Glutamatergic neuron (in vitro differentiated cells): ENCODE measurements around the gene KRT6C. TPM values are rescaled to one million over a fixed set of nuclear protein-coding genes. Genes with fewer than 3 reads are reported as not detected.
"Not testable (repeated sequence)": the region's sequence is repeated elsewhere in the genome, so short reads cannot be mapped to it uniquely, and the experiment has no call there.

Experiments
- DNase-seq: peaks from one replicate; pipeline ENCODE4 v3.0.0; 2022
- H3K27ac Mint-ChIP-seq: one replicate; pipeline ENCODE4 v1.8.0; 2020; ENCODE audit warnings: mild to moderate bottlenecking, mixed read lengths, inconsistent platforms; ENCODE audit not compliant: unreplicated experiment
- H3K27me3 Mint-ChIP-seq: one replicate; pipeline ENCODE4 v1.8.0; 2020; ENCODE audit warnings: mild to moderate bottlenecking, moderate library complexity, mixed read lengths, inconsistent platforms; ENCODE audit not compliant: unreplicated experiment
- H3K36me3 Mint-ChIP-seq: one replicate; pipeline ENCODE4 v1.8.0; 2020; ENCODE audit warnings: mild to moderate bottlenecking, mixed read lengths, inconsistent platforms; ENCODE audit not compliant: unreplicated experiment
- H3K4me1 Mint-ChIP-seq: one replicate; pipeline ENCODE4 v1.8.0; 2020; ENCODE audit warnings: mild to moderate bottlenecking, low read depth, mixed read lengths, inconsistent platforms; ENCODE audit not compliant: unreplicated experiment
- H3K4me3 Mint-ChIP-seq: one replicate; pipeline ENCODE4 v1.8.0; 2020; ENCODE audit warnings: mild to moderate bottlenecking, mixed read lengths, inconsistent platforms; ENCODE audit not compliant: unreplicated experiment
- H3K9me3 Mint-ChIP-seq: one replicate; pipeline ENCODE4 v1.8.0; 2020; ENCODE audit warnings: mild to moderate bottlenecking, moderate library complexity, mixed read lengths, inconsistent platforms; ENCODE audit not compliant: unreplicated experiment
- total RNA-seq: library from RNA; stranded (reverse); fragmentation: NEBNext Ultra II Directional; extraction: Animal tissue kit (Norgen Biotek cat#: 25700); gene quantifications from one replicate; pipeline ENCODE4 v1.2.1, GENCODE V29; 2021; ENCODE audit not compliant: unreplicated experiment
- TF ChIP-seq, protein P1 (sequence below): fragments of 200-600 bp; sonication (generic); IDR thresholded peaks from one replicate; pipeline ENCODE4 v1.5.0; 2021; ENCODE audit not compliant: partially characterized antibody, unreplicated experiment

Gene KRT6C
- total RNA-seq, 1 donor from 2014 or later, result not detected

DNA sequence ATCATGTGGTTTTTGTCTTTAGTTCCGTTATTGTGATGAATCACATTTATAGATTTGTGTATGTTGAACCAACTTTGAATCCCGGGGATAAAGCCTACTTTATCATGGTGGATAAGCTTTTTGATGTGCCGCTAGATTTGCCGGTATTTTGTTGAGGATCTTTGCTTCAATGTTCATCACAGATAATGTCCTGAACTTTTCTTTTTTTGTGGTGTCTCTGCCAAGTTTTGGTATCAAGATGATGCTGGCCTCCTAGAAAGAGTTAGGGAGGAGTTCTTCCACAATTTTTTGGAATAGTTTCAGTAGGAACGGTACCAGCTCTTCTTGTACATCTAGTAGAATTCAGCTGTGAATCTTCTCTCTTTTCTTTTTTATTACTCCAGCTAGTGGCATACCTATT lies 14.7 kb downstream of the KRT6C start:
- H3K4me3 Mint-ChIP-seq, result no peak overlapping the region
- no peaks in the 10 kb centered on the region for H3K36me3 Mint-ChIP-seq
- H3K27ac Mint-ChIP-seq, result no peak overlapping the region
- H3K9me3 Mint-ChIP-seq, result no peaks in the 10 kb centered on the region
- no peaks in the 10 kb centered on the region for H3K4me1 Mint-ChIP-seq
- TF ChIP-seq, protein P1, sequence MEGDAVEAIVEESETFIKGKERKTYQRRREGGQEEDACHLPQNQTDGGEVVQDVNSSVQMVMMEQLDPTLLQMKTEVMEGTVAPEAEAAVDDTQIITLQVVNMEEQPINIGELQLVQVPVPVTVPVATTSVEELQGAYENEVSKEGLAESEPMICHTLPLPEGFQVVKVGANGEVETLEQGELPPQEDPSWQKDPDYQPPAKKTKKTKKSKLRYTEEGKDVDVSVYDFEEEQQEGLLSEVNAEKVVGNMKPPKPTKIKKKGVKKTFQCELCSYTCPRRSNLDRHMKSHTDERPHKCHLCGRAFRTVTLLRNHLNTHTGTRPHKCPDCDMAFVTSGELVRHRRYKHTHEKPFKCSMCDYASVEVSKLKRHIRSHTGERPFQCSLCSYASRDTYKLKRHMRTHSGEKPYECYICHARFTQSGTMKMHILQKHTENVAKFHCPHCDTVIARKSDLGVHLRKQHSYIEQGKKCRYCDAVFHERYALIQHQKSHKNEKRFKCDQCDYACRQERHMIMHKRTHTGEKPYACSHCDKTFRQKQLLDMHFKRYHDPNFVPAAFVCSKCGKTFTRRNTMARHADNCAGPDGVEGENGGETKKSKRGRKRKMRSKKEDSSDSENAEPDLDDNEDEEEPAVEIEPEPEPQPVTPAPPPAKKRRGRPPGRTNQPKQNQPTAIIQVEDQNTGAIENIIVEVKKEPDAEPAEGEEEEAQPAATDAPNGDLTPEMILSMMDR, result no peak
- H3K27me3 Mint-ChIP-seq, result no peaks in the 10 kb centered on the region
- no peak for DNase-seq

DNA sequence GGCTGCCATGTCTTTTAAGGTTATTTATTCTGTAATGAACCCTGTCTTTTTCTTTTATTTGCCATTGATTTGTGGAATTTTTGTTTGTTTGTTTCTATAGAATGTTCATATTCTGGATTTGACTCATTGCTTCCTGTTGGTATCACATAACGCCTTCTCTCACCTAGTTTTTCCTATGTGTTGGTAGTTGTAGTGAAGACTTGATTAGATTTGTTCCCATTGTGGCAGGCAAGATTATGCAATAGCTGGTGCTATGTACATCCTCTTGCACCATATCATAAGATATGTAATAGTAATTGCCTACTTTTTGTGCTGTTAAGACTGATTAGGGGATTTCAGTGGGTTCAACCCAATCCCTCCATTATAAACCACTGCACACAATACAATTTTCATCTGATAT lies 17.8 kb downstream of the KRT6C start:
- Mint-ChIP-seq H3K27ac (no peak overlapping the region), H3K4me1 (peaks cover 1% of the 10 kb centered on the region), H3K36me3 (no peaks in the 10 kb centered on the region), H3K4me3 (no peak overlapping the region), H3K27me3 (no peaks in the 10 kb centered on the region), H3K9me3 (no peaks in the 10 kb centered on the region)
- TF ChIP-seq, protein P1, result no peak
- no peak for DNase-seq

DNA sequence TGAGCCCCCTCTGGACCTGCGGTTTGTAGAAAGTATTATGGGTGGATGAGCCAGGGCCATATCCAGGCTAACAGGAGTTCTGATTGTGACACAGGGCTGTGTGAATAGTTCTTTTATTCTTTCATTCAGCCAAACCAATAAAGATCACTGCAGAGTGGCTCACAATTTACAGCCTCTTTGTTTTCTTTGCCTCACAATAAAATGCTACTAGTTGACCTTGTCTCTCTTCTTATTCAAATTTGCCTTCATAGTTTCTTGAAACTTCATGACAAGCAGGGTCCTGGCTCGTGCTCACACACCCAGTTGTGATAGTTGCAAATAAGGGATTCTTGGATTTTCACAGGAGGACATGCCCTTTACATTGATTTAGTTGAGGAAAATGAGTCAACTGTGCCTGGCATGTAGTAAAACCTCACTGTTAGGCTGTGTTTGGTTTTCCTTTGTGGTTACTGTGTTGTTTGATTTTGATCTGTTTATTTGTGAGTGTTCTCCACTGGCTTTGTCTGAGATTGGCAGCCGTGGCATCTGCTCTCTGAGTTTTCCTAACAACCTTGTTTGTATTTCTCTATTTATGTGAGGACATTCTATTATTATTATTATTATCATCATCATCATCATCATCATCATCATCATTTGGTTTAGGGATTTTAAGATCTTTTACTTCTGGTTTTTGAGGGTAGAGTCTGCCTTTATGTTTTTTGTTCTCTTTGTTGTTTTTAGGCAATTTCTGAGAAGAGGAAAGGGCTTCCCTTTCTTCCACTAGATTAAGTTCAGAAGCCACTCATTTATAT lies 19.0 kb downstream of the KRT6C start:
- H3K27ac Mint-ChIP-seq, result no peak overlapping the region
- no peaks in the 10 kb centered on the region for H3K9me3 Mint-ChIP-seq
- no peak for DNase-seq
- no peaks in the 10 kb centered on the region for H3K36me3 Mint-ChIP-seq
- H3K4me1 Mint-ChIP-seq, result peaks cover 7% of the 10 kb centered on the region
- H3K4me3 Mint-ChIP-seq, result no peak overlapping the region
- no peaks in the 10 kb centered on the region for H3K27me3 Mint-ChIP-seq
- TF ChIP-seq, protein P1, result no peak

DNA sequence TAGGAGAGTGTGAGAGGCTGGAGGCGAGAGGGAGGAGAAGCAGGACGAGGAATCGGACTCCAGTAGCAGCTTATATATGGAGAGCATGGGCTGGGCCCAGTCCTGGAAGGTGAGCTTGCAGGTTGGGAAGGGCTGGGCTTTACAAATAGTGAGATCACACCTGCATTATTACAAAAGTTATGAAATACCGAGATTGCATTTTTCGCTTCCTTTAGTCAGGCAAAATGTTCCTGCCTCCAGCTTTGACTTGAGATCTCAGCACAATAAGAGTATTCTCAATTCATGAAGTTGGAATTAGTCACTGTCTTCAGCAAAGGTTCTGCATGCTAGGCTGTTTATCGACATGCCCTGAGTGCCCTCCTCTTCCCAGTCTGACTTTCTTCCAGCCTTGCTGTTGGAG lies 21.5 kb downstream of the KRT6C start, which contains the start of gene KRT6B:
TSS of gene KRT6B (minus strand) at position 46 of the 400 bp plus-strand sequence. CDS start 68 bp downstream, outside the sequence.
- Mint-ChIP-seq H3K4me1 (peaks cover 7% of the 10 kb centered on the region), H3K27me3 (no peaks in the 10 kb centered on the region), H3K27ac (no peak within 1 kb of the TSS), H3K4me3 (no peak within 1 kb of the TSS), H3K36me3 (peaks cover 7% of the 10 kb centered on the region), H3K9me3 (no peaks in the 10 kb centered on the region)
- TF ChIP-seq, protein P1, result no peak
- no peak for DNase-seq

DNA sequence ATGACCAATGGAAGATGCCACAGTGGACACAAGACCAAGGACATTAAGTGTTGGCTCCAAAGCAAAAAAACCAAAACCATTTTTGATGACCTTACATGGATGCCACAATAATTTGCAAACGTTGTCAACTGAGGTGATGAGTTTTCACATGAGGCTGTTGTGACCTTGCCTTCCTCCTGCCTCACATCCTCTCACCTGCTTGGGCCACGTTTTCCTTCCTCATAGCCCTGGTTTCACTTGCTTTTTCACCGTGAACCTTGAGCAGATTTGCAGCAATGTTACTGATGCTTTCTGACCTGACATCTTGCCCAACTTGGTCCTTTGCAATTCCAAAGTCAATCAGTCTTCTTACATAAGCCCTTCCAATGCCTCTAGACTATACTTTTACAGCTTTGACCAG lies 25.4 kb downstream of the KRT6C start:
- Mint-ChIP-seq H3K27ac (no peak overlapping the region), H3K27me3 (no peaks in the 10 kb centered on the region), H3K4me1 (peaks cover 7% of the 10 kb centered on the region), H3K4me3 (no peak overlapping the region), H3K36me3 (peaks cover 7% of the 10 kb centered on the region), H3K9me3 (no peaks in the 10 kb centered on the region)
- TF ChIP-seq, protein P1, result no peak
- DNase-seq, result no peak

DNA sequence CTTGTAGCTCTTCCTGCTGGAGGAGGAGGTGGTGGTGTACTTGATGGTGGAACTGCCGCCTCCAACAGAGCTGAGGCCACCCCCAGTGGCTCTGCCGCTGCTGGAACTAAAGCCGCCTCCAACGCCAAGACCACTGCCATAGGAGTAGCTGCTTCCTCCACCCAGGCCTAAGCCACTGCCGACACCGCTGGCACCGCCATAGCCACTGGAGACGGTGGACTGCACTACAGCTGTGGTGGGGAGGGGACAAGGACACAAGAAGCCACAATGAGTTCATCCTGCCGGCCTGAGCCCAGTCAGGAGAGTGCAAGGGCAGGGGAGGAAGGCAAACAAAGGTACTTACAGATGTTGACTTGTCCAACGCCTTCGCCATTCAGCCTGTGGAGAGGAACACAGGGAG lies 26.4 kb downstream of the KRT6C start:
- H3K9me3 Mint-ChIP-seq, DNase-seq, H3K4me1 Mint-ChIP-seq, H3K27ac Mint-ChIP-seq, H3K27me3 Mint-ChIP-seq, H3K36me3 Mint-ChIP-seq, H3K4me3 Mint-ChIP-seq: not testable (repeated sequence)
